DND-41 (cell line): ENCODE data around the gene DEFB113.

Source experiments
- EZH2 ChIP-seq: IDR thresholded peaks from 3 replicates; pipeline ENCODE4 v1.6.1; 2012; ENCODE audit warnings: borderline replicate concordance, low read depth, mild to moderate bottlenecking, moderate library complexity, low read length, inconsistent platforms; ENCODE audit not compliant: severe bottlenecking
- TF ChIP-seq, protein P1 (sequence below): IDR thresholded peaks from 2 replicates; pipeline ENCODE4 v1.5.1; 2012; ENCODE audit warnings: borderline replicate concordance, low read length, moderate library complexity, mild to moderate bottlenecking; ENCODE audit not compliant: poor library complexity, severe bottlenecking; ENCODE audit errors: extremely low read depth

DNA sequence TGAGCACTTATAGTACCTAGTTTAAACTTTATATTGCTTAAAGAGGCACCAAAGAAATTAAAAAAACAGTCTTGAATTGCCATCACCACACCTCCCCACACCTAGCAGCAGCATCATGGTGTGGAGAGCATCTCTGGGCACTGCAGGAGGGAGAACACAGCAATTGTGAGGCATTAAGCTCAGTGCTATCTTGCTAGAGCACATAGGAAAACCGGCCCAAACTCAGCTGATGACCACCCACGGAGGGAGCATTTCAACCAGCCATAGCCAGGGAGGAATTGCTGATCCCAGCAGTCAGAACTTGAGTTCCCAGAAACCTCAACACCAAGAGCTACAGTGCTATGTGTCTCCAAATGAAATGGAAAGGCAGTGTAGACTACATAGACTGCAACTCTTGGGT, 19.5 kb upstream of the DEFB113 start:
- TF ChIP-seq, protein P1, sequence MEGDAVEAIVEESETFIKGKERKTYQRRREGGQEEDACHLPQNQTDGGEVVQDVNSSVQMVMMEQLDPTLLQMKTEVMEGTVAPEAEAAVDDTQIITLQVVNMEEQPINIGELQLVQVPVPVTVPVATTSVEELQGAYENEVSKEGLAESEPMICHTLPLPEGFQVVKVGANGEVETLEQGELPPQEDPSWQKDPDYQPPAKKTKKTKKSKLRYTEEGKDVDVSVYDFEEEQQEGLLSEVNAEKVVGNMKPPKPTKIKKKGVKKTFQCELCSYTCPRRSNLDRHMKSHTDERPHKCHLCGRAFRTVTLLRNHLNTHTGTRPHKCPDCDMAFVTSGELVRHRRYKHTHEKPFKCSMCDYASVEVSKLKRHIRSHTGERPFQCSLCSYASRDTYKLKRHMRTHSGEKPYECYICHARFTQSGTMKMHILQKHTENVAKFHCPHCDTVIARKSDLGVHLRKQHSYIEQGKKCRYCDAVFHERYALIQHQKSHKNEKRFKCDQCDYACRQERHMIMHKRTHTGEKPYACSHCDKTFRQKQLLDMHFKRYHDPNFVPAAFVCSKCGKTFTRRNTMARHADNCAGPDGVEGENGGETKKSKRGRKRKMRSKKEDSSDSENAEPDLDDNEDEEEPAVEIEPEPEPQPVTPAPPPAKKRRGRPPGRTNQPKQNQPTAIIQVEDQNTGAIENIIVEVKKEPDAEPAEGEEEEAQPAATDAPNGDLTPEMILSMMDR = no peak
- TF ChIP-seq EZH2 = no peak
